Muscle of back (tissue), 11 donors: ENCODE data around the gene PCIF1. TPM values are rescaled to one million over a fixed set of nuclear protein-coding genes. Genes with fewer than 3 reads are reported as not detected.
A peak's percentile ranks its signal among the peaks of the same experiment; 100 is the strongest.

ENCODE experiments used
- DNase-seq, 3 donors: peaks; one replicate each; pipeline versions ENCODE4 v3.0.0 to v3.0.0-alpha.2; 2013
- polyA plus RNA-seq, 10 donors: library from polyadenylated mRNA; unstranded; fragments of 120-200 nt; gene quantifications; one replicate each; pipeline ENCODE4 v1.2.1, GENCODE V29; 2013; ENCODE audit not compliant: insufficient read length in 10 of 10

PCIF1 gene
- polyA plus RNA-seq, 10 donors = 21.9 to 30.4 (median 24.5) TPM

DNA sequence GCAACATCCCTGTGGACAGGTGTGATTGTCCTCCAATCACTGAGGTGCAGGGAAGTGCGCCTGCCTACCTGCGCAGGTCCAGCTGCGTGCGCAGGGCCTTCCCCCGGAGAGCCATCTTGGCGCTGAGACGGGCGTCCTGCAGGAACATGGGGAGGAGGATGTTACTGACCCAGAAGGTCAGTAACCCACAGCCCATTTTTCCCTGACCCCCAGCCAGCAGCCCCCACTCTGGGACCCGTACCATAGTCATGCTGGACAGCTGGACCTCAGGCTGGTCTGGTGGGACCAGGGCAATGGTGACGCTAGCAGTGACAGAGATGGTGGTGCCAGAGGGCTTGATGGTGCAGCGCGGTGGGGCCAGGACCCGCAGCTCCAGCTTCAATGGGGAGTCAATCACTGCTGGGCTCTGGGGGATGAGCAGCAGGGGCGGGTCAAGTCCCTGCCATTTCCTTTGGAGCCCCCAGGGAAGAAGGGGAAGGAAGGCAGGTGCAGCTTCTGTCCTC, 32.2 kb upstream of the PCIF1 start:
- DNase-seq = no peak

GRCh38 chr20:45904583-45905504, 29.6 kb upstream of the PCIF1 start:
- no peak for DNase-seq

DNA sequence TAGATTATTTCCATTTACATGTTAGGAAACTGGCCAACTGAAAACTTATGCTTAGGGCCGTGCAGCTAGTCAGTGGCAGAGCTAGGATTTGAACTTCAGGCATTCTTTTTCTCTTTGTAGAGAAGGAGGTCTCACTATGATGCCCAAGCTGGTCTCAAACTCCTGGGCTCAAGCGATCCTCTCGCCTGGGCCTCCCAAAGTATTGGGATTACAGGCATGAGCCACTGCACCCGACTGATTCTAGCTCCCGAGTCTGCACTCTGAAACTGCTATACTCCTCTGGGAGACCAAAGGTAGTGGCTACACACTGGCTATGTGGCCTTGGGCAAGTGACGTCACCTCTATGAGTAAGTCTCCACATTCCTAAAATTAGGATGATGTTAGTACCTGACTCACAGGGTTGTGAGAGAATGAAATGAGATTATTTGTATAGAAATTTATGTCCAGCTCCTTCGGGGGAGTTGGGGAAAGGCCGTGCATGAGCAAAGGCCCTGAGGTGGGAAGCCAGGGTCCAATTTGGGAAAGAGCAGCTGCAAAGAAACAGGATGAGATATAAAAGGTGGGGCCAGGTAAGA, 28.9 kb upstream of the PCIF1 start:
- DNase-seq = no peak

DNA sequence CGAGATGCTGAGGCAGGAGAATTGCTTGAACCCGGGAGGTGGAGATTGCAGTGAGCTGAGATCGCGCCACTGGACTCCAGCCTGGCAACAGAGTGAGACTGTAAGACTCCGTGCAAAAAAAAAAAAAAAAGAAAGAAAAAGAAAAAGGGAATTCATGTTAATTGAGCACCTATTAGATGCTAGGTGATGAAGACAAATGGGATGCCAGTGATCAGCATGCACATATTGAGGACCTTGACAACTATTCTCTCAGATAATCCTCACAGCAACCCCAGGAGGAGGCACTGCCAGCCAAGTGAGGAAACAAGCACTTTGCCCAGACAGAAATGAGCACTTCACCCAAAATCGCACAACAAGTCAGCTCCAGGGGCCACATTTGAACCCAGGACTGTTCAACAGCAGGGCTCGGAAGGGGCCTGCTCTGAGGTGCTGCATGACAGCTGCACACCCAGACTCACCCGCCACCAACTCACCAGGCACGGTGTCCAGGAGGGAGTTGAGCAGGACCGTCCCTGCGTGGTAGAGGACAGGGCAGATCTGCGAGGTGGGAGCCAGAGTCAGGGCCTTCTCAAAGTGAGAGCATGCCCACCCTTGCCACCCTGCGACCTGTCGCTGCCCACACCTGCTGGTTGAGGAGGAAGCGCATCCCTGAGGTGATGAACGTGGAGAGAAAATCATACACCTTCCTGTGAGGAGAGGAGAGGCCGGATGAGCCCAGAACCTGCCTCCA, 27.1 kb upstream of the PCIF1 start:
- DNase-seq = no peak

- no peak for DNase-seq
Measured at GRCh38 chr20:45908084-45908483, 26.4 kb upstream of the PCIF1 start.

DNA sequence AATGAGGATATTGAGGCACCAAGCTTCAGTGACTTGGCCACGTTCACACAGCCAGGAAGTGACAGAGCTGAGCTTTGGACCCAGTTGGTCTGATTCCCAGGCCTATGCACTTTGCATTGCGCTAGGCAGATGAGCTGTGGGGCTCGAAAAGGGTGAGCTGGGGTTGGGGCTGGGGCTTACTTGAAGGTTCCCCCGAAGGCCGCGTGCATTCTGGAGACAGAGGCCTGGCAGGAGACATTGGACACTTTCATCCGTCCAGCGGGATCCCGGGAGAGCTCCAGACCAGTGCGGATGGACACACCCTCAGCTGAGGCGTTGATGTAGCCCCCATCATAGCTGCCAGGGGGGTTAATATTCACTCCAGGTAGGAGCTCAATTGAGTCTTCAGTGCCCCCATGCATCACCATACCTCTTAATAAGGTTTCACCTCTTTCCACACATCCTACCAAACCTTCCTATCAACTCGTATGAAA, 25.1 kb upstream of the PCIF1 start:
- no peak for DNase-seq

GRCh38 chr20:45909817-45910669, 24.4 kb upstream of the PCIF1 start:
- no peak for DNase-seq

- peak; percentile 92 to 98 (median 96) for DNase-seq
Measured at GRCh38 chr20:45910670-45911485, 23.6 kb upstream of the PCIF1 start.

DNA sequence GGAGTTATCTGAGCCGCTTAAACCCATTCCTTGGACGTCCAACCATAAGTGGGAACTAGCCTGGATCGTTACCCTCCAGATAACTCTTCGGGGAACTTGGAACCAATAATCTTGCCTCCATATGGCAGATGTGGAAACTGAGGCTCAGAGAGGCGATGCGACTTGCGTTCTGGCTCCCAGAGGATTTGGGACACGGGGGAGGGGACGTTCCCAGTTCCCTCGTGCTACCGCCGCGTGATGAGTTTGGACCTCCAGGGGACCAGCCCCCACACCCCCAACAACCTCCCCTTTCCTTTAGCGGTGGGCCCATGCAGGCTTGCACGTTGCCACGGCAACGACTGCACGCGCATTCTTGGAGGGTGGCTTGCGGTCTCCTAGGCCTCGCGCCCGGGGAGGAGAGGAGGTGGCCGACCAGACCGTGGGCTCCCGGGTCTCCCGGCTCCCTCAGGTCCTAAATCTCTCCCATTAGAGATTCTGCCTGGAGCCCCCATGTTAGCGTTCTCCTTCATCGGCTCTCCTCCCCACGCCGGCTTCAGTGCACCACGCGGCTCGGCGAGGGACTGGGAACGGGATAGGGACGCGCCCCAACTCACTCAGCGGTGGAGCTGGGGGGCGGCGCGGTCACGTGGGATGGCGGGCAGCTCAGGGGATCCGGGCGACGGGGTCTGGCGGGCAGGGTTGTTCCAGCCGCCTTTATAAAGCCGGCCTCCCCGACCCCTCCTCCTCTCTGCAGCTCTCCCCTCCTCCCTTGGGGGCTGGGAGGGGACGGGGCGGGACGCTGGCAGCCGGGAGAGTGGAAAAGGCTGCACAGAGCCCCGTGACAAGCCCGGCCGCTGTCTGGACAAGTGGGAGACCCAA, 22.8 kb upstream of the PCIF1 start, which contains the start of gene PLTP:
TSS of gene PLTP (minus strand) at position 670 of the 858 bp plus-strand sequence. CDS start 703 bp downstream, outside the sequence.
- peak; percentile 51 to 88 (median 75) for DNase-seq

DNA sequence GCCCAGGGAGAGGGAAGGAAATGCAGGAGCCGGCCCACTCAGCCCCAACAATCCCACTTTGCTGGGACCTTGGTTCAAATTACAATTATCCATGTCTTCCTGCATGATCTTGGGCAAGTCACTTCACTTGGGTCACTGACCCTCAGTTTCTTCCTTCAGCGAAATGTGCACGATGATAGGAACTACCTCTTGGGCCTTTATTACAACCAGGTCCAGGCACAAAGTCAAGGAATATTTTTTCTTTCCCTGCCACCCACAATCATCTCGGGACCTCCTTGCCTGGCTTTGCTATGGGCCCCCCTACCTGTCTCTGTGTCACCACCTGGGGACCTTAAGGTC, 22.2 kb upstream of the PCIF1 start:
- DNase-seq = no peak

DNA sequence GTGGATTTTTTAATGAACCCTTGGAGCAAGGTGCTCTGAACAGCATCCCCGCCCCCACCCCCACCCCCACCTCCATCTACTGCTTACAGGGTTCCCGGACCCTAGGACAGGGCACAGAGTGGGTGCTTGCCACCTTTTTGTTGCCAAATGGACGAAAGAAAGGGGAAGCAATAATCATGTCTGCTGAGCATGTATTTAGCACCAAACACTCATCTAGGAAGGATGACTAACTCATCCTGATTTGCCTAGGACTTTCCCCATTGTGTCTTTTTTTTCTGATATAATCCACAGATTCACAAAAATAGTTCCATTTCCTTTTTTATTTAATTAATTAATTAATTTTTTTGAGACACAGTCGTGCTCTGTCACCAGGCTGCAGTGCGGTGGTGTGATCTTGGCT, 21.4 kb upstream of the PCIF1 start:
- DNase-seq = no peak

DNA sequence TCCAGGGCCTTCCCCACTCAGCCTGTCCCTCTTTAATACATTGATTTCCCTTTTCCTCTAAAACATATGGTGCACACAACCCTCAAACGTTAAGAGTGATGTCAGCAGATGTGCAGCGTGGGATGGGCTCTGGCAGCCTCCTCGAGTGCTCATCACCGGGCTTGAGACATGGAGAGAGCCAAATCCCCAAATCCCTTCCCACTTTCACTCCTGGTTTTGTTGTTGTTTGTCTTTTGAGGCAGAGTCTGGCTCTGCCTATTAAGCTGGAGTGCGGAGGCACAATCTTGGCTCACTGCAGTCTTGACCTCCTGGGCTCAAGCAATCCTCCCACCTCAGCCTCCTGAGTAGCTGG, 16.7 kb upstream of the PCIF1 start:
- DNase-seq = peak in 2 of 3 donors; percentile 68 to 89

DNA sequence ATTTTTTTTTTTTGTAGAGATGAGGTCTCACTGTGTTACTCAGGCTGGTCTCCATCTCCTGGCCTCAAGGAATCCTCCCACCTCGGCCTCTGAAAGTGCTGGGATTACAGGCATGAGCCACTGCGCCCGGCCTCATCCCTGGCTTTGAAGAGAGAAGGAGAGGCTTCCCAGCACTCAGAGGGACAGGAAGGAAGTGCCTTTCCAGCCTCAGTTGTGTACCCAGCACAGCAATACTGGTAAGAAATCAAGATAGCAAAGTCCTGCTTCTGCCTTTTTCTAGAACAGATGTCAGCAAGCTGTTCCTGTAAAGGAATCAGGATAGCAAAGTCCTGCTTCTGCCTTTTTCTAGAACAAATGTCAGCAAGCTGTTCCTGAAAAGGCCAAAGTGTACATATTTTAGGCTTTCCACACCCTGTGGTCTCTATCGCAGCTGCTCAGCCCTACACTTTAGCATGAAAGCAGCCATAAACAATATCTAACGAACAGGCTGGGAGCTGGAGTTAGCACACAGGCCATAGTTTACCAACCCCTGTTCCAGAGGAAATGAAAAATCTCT, 16.2 kb upstream of the PCIF1 start:
- peak in 2 of 3 donors; percentile 33 to 73 for DNase-seq

GRCh38 chr20:45918779-45919537, 15.5 kb upstream of the PCIF1 start:
- no peak for DNase-seq

DNA sequence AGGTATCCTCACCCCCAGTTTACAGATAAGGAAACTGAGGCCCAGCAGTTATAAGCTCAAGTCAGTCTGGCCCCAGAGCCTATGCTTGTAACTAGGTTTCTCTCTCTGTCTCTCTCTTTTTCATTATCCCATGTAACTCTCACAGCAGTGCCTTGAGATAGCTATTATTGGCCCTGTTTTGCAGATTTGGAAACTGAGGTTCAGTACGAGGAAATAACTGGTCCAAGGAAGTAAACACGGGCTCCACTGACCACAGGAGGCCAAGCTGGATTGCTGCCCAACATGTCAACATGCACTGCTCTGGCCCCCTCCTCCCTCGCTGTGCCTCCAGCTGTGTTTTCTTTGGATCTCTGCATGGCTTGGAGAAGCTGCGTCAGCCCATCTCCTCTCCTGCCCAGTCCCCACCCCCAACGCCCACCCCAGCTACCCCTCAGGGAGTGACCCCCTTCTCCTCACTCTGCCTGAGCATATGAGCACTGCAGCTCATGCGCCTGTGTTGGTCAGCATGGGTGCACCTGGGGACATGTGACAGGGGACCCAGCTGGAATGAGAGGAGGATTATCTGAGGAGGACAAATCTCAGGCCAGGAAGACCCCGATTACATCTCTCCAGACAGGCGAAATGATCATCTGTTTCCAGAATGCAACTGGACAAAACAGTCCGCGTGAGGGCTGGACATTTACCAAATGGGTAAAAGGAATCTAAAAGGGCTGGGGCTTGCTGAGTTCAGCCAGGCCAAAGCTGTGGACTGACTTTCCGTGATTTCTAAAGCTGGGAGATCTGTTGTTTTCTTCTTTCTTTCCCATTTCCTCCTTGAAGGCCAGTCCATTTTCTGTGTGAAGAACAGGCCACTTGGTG, 14.7 kb upstream of the PCIF1 start:
- DNase-seq = peak in 2 of 3 donors; percentile 76 to 85

GRCh38 chr20:45920462-45921336, 13.8 kb upstream of the PCIF1 start:
- DNase-seq = no peak
